Osteocyte (in vitro differentiated cells): ENCODE measurements around the gene GPBP1. TPM values are rescaled to one million over a fixed set of nuclear protein-coding genes. Genes with fewer than 3 reads are reported as not detected.

Source experiments
- DNase-seq: peaks from one replicate; pipeline ENCODE4 v3.0.0; 2021; ENCODE audit warnings: mixed read lengths; ENCODE audit not compliant: unreplicated experiment; ENCODE audit errors: extremely low spot score
- H3K27ac Mint-ChIP-seq: one replicate; pipeline ENCODE4 v1.8.0; 2021; ENCODE audit warnings: mild to moderate bottlenecking, mixed read lengths; ENCODE audit not compliant: unreplicated experiment
- H3K27me3 Mint-ChIP-seq: one replicate; pipeline ENCODE4 v1.8.0; 2021; ENCODE audit warnings: mixed read lengths; ENCODE audit not compliant: unreplicated experiment
- H3K36me3 Mint-ChIP-seq: one replicate; pipeline ENCODE4 v1.8.0; 2021; ENCODE audit warnings: mixed read lengths; ENCODE audit not compliant: unreplicated experiment
- H3K4me1 Mint-ChIP-seq: one replicate; pipeline ENCODE4 v1.8.0; 2021; ENCODE audit warnings: mixed read lengths; ENCODE audit not compliant: unreplicated experiment
- H3K4me3 Mint-ChIP-seq: one replicate; pipeline ENCODE4 v1.8.0; 2021; ENCODE audit warnings: mild to moderate bottlenecking, moderate library complexity, mixed read lengths; ENCODE audit not compliant: unreplicated experiment
- H3K9me3 Mint-ChIP-seq: one replicate; pipeline ENCODE4 v1.8.0; 2021; ENCODE audit warnings: mixed read lengths; ENCODE audit not compliant: unreplicated experiment
- total RNA-seq: library from RNA; stranded (reverse); gene quantifications from 2 replicates; pipeline ENCODE4 v1.2.1, GENCODE V29; 2021
- TF ChIP-seq, protein P1 (sequence below): fragments of 200-600 bp; sonication (generic); IDR thresholded peaks from 2 replicates; pipeline ENCODE4 v1.5.0; 2021; ENCODE audit warnings: antibody characterized with exemption, mild to moderate bottlenecking, moderate library complexity

Gene GPBP1
- total RNA-seq, 1 donor from 2014 or later, result 58.4 TPM

DNA sequence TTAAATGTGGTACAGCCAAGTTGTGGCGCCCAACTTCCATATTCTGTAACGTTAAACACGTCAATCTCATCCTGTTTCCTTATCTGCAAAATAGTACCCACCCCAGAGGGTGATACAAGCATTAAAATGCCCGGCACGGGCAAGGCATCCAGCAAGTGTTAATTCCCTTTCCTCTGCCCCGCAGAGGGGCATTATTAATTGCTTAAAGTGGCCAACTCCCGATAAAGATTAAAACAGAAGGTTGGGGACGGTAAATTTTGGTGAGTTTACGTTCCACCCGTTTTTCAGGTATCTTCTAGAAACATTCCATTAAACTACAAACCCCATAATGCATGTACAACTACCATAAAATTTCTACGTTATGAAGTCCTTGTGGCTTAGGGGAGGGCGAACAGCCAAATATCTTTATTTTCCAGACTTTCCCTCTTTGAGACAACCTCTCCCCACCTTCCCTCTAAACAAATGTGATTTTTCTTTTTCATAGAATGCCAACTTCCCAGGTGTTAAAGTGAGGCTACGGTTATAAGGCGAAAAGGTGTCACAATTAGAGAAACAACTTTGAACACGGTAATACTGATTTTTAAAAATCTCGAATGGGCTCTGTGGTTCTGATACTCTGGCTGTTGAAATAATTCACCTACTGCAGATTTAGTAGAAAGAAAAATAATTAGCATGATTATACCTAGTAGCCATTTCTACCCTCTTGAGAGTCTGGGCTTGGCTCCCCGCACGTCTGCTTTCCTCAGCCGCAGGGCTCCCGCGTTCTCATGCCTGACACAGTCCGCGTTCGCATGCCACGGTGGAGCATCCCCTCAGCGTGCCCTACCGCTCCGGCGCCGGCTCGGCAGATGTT, 1.2 kb upstream of the GPBP1 start:
- H3K4me3 Mint-ChIP-seq, result peak overlapping the region; percentile 93
- DNase-seq, result peak; percentile 57
- H3K36me3 Mint-ChIP-seq, result peaks cover 7% of the 10 kb centered on the region

DNA sequence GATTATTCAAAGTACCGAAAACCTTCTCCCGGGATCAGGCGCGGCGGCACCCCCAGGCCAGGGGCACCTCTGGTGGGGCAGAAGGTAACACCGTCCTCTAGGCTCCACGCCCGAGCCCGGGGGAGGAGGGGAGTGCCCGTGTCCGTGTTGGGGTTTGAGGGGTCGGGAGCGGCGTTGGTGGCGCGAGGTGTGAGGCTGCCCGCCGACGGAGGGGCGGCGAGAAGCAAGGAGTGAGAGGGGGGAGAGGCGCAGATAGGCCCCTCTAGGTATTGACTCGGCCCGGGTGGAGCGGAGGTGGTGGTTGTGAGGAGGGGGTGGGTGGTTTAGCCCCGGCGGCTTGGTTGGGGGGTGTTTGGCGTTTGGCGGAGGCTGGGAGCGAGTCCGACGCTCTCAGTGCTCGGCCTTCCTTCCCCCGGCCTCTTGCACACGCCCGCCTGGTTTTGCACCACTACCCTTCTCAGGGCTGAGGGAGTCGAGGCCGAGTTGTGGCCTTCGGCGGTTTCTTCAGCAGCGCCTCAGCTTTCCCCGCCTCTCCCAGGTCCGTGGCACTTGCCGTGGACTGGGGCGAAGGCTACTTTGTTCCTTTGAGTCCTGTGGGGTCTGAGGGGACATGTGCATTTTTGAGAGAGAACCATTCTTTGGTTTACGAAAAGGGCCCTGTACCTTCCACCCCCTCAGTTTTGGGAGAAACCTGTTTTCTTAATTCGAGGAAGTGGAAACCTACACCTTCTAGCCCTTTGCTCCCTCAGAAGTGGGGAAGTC, 450 bp downstream of the GPBP1 start:
- TF ChIP-seq, protein P1, sequence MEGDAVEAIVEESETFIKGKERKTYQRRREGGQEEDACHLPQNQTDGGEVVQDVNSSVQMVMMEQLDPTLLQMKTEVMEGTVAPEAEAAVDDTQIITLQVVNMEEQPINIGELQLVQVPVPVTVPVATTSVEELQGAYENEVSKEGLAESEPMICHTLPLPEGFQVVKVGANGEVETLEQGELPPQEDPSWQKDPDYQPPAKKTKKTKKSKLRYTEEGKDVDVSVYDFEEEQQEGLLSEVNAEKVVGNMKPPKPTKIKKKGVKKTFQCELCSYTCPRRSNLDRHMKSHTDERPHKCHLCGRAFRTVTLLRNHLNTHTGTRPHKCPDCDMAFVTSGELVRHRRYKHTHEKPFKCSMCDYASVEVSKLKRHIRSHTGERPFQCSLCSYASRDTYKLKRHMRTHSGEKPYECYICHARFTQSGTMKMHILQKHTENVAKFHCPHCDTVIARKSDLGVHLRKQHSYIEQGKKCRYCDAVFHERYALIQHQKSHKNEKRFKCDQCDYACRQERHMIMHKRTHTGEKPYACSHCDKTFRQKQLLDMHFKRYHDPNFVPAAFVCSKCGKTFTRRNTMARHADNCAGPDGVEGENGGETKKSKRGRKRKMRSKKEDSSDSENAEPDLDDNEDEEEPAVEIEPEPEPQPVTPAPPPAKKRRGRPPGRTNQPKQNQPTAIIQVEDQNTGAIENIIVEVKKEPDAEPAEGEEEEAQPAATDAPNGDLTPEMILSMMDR, result no peak
- DNase-seq, result no peak
- H3K27me3 Mint-ChIP-seq, result no peaks in the 10 kb centered on the region
- peak overlapping the region; percentile 99 for H3K27ac Mint-ChIP-seq
- H3K9me3 Mint-ChIP-seq, result no peaks in the 10 kb centered on the region
- peaks cover 12% of the 10 kb centered on the region for H3K36me3 Mint-ChIP-seq
- H3K4me3 Mint-ChIP-seq, result peak overlapping the region; percentile 93
- H3K4me1 Mint-ChIP-seq, result peaks cover 53% of the 10 kb centered on the region

More for the DNA sequence above, 1.2 kb upstream of the GPBP1 start:
- H3K27me3 Mint-ChIP-seq, result no peaks in the 10 kb centered on the region
- peak overlapping the region; percentile 99 for H3K27ac Mint-ChIP-seq
- TF ChIP-seq, protein P1, result no peak
- H3K4me1 Mint-ChIP-seq, result peaks cover 37% of the 10 kb centered on the region
- H3K9me3 Mint-ChIP-seq, result no peaks in the 10 kb centered on the region

DNA sequence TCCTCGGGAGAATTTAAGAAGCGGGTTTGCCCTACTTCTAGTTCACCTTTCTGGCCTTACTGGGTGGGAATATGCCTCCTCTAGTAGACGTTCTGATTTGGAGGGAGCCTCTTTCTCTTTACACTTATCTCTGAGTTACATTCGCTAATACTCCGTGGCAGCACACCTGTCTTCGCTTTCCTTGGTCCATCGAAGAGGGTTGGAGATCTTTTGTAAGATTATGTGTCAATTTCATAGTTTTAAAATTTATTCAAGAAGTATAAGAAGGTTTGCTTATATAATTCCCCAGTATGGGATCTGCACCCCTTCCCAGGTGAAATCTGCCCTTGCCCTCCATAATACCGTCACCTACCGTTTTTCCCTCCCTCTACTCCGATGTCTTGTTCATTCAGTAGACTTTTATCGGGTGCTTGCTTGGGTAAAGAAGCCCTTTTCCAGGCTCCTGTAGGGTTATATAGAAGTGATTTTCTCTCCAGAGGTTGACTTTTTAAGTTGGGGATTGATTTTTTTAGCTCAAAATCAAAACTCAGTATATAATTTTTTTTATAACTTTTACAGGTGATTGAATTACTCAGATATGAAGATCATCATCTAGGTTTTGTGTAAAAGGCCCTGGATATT, 1.1 kb downstream of the GPBP1 start:
- peak overlapping the region; percentile 99 for H3K27ac Mint-ChIP-seq
- peak overlapping the region; percentile 93 for H3K4me3 Mint-ChIP-seq
- H3K27me3 Mint-ChIP-seq, result no peaks in the 10 kb centered on the region
- peaks cover 16% of the 10 kb centered on the region for H3K36me3 Mint-ChIP-seq
- DNase-seq, result no peak
- TF ChIP-seq, protein P1, result no peak
- H3K9me3 Mint-ChIP-seq, result no peaks in the 10 kb centered on the region
- H3K4me1 Mint-ChIP-seq, result peaks cover 60% of the 10 kb centered on the region

DNA sequence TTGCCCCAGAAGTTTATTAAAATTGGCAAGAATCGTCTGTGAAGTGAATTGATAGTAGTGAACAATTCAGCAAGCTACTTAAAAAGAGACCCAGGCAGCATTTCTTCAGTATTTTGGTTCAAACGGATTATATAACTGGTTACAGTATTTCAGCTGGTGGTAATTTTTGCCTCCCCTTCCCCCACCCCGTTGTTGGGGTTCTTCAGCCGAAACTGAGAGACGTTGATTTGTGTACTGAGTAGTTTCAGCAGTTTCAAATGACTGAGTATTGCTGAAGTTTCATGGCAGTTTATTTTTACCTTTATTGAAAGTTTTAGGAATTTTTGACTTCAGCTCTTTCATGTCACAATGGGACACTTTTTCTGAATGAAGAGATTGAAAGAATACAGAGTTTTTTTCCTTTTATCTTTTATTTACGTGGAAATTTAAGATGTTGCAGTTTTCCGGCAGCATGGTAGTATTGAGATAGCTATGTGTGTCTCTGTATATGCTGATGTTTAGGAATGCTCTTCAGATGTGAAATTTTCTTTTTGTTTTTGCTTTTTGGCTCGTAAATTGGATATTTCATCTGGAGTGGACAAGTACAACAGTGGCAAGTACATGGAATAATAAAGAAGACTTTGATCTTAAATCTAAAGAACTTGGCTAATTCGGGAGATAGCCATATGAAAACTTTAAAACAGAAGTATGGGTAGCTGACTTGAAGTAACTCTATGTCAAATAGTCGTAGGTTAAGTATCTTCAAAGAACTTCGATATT, 1.9 kb downstream of the GPBP1 start:
- DNase-seq, result no peak
- peaks cover 66% of the 10 kb centered on the region for H3K4me1 Mint-ChIP-seq
- TF ChIP-seq, protein P1, result no peak
- H3K27ac Mint-ChIP-seq, result peak overlapping the region; percentile 99
- H3K9me3 Mint-ChIP-seq, result no peaks in the 10 kb centered on the region
- H3K36me3 Mint-ChIP-seq, result peaks cover 16% of the 10 kb centered on the region
- no peaks in the 10 kb centered on the region for H3K27me3 Mint-ChIP-seq
- H3K4me3 Mint-ChIP-seq, result peak overlapping the region; percentile 93
